HL-60 (cell line): ENCODE data around the gene C6orf136.

Source experiments
- GABPA ChIP-seq: IDR thresholded peaks from 2 replicates; pipeline ENCODE4 v1.6.1; 2012; ENCODE audit warnings: low read depth
- POLR2AphosphoS5 ChIP-seq: IDR thresholded peaks from 2 replicates; pipeline ENCODE4 v1.6.1; 2012; ENCODE audit warnings: low read depth
- REST ChIP-seq: IDR thresholded peaks from 2 replicates; pipeline ENCODE4 v1.6.1; 2012; ENCODE audit warnings: low read depth; ENCODE audit not compliant: insufficient replicate concordance
- TF ChIP-seq, protein P1 (sequence below): IDR thresholded peaks from one replicate; pipeline ENCODE4 v1.5.1; 2011; ENCODE audit warnings: low read length, control low read depth, inconsistent platforms; ENCODE audit not compliant: insufficient read depth

DNA sequence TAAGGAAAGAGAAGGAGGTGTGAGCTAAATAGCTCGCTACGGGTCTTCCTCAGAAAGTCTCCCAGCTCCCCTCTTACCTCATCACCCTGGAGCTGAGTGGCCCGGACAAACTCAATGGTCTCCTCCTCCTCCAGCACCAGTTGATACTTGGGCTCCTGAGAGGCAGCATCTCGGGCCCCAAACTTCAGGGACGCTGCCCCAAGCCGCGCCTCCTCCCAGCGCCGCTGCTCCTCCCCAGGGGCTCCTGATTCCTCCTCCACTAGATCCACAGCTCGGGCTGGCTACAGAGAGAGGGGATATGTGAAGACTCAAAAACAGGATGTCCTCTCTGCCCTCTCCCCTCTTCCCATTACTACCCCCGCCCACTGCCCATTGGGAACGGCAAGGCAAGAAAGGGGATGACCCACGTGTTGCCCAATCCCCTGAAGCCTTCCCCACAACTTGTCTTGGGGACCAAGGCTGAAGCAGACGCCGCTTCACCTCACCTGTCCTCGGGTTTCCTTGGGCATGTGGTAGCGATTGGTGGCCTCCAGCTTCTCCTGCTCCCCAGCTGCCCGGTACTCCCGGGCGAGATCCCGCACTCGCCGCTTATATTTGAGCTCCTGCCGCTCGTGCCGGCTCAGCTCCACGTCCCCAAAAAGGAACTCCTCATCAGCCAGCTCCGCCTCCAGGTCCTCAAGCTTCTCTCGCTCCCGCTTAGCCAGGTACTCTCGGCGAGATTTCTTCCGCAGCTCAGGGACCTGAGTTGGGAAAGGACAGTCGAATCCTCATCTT, 18.2 kb downstream of the C6orf136 start:
- TF ChIP-seq POLR2AphosphoS5, result no peak
- TF ChIP-seq, protein P1, sequence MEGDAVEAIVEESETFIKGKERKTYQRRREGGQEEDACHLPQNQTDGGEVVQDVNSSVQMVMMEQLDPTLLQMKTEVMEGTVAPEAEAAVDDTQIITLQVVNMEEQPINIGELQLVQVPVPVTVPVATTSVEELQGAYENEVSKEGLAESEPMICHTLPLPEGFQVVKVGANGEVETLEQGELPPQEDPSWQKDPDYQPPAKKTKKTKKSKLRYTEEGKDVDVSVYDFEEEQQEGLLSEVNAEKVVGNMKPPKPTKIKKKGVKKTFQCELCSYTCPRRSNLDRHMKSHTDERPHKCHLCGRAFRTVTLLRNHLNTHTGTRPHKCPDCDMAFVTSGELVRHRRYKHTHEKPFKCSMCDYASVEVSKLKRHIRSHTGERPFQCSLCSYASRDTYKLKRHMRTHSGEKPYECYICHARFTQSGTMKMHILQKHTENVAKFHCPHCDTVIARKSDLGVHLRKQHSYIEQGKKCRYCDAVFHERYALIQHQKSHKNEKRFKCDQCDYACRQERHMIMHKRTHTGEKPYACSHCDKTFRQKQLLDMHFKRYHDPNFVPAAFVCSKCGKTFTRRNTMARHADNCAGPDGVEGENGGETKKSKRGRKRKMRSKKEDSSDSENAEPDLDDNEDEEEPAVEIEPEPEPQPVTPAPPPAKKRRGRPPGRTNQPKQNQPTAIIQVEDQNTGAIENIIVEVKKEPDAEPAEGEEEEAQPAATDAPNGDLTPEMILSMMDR, result no peak
- TF ChIP-seq REST, result no peak
- no peak for TF ChIP-seq GABPA
